Measurements from ENCODE around the gene CLCNKA.

The CLCNKA gene

GRCh38 chr1:16065269-16065576, 43.4 kb downstream of the CLCNKA start:
- Histone ChIP-seq H3K27me3 (ENCODE audit: control insufficient read depth, insufficient read depth, low read length) (no peaks in the 10 kb centered on the region), H3K36me3 (ENCODE audit: control insufficient read depth, insufficient read depth, low read length) (no peaks in the 10 kb centered on the region), H3K4me1 (ENCODE audit: control insufficient read depth, insufficient read depth, low read length) (peaks cover 7% of the 10 kb centered on the region; the same call in 1 of the 2 replicates), H3K9me3 (ENCODE audit: control insufficient read depth, insufficient read depth, low read length) (no peaks in the 10 kb centered on the region), H3K9ac (ENCODE audit: low read depth, low read length) (no peak overlapping the region), H3K4me3 (ENCODE audit: low read depth, low read length) (no peak overlapping the region), H3K27ac (ENCODE audit: low read depth, low read length) (no peak overlapping the region)

GRCh38 chr1:16066245-16066644, 44.4 kb downstream of the CLCNKA start:
- Histone ChIP-seq H3K27ac (ENCODE audit: low read depth, low read length) (no peak overlapping the region), H3K4me3 (ENCODE audit: low read depth, low read length) (no peak overlapping the region), H3K27me3 (ENCODE audit: control insufficient read depth, insufficient read depth, low read length) (0 out of 2 replicates have a peak, but pooled peaks cover 8% of the 10 kb centered on the region), H3K36me3 (ENCODE audit: control insufficient read depth, insufficient read depth, low read length) (no peaks in the 10 kb centered on the region), H3K9me3 (ENCODE audit: control insufficient read depth, insufficient read depth, low read length) (no peaks in the 10 kb centered on the region), H3K9ac (ENCODE audit: low read depth, low read length) (no peak overlapping the region), H3K4me1 (ENCODE audit: control insufficient read depth, insufficient read depth, low read length) (peaks cover 7% of the 10 kb centered on the region; the same call in 1 of the 2 replicates)

- no peak overlapping the region for H3K4me3 ChIP-seq (ENCODE audit: low read depth, low read length)
- H3K4me1 ChIP-seq (ENCODE audit: control insufficient read depth, insufficient read depth, low read length) = peaks cover 7% of the 10 kb centered on the region; the same call in 1 of the 2 replicates
- H3K27ac ChIP-seq (ENCODE audit: low read depth, low read length) = no peak overlapping the region
- peaks cover 15% of the 10 kb centered on the region for H3K27me3 ChIP-seq (ENCODE audit: control insufficient read depth, insufficient read depth, low read length)
- no peaks in the 10 kb centered on the region for H3K9me3 ChIP-seq (ENCODE audit: control insufficient read depth, insufficient read depth, low read length)
- H3K36me3 ChIP-seq (ENCODE audit: control insufficient read depth, insufficient read depth, low read length) = no peaks in the 10 kb centered on the region
- H3K9ac ChIP-seq (ENCODE audit: low read depth, low read length) = no peak overlapping the region
Observed at GRCh38 chr1:16067127-16067768, 45.4 kb downstream of the CLCNKA start.

- Histone ChIP-seq H3K9me3 (ENCODE audit: control insufficient read depth, insufficient read depth, low read length) (no peaks in the 10 kb centered on the region), H3K27ac (ENCODE audit: low read depth, low read length) (no peak overlapping the region), H3K4me3 (ENCODE audit: low read depth, low read length) (no peak overlapping the region), H3K4me1 (ENCODE audit: control insufficient read depth, insufficient read depth, low read length) (peaks cover 7% of the 10 kb centered on the region; the same call in 1 of the 2 replicates), H3K27me3 (ENCODE audit: control insufficient read depth, insufficient read depth, low read length) (peaks cover 21% of the 10 kb centered on the region), H3K36me3 (ENCODE audit: control insufficient read depth, insufficient read depth, low read length) (no peaks in the 10 kb centered on the region), H3K9ac (ENCODE audit: low read depth, low read length) (no peak overlapping the region)
Observed at GRCh38 chr1:16067933-16068332, 46.1 kb downstream of the CLCNKA start.

GRCh38 chr1:16068356-16069270, 46.8 kb downstream of the CLCNKA start:
- Histone ChIP-seq H3K36me3 (ENCODE audit: control insufficient read depth, insufficient read depth, low read length) (no peaks in the 10 kb centered on the region), H3K4me3 (ENCODE audit: low read depth, low read length) (no peak overlapping the region), H3K4me1 (ENCODE audit: control insufficient read depth, insufficient read depth, low read length) (peaks cover 7% of the 10 kb centered on the region; the same call in 1 of the 2 replicates), H3K27ac (ENCODE audit: low read depth, low read length) (no peak overlapping the region), H3K9me3 (ENCODE audit: control insufficient read depth, insufficient read depth, low read length) (no peaks in the 10 kb centered on the region), H3K27me3 (ENCODE audit: control insufficient read depth, insufficient read depth, low read length) (peaks cover 26% of the 10 kb centered on the region), H3K9ac (ENCODE audit: low read depth, low read length) (no peak overlapping the region)

- Histone ChIP-seq H3K27me3 (ENCODE audit: control insufficient read depth, insufficient read depth, low read length) (peaks cover 48% of the 10 kb centered on the region), H3K4me1 (ENCODE audit: control insufficient read depth, insufficient read depth, low read length) (no peaks in the 10 kb centered on the region), H3K36me3 (ENCODE audit: control insufficient read depth, insufficient read depth, low read length) (no peaks in the 10 kb centered on the region), H3K4me3 (ENCODE audit: low read depth, low read length) (no peak overlapping the region), H3K9me3 (ENCODE audit: control insufficient read depth, insufficient read depth, low read length) (no peaks in the 10 kb centered on the region), H3K27ac (ENCODE audit: low read depth, low read length) (no peak overlapping the region), H3K9ac (ENCODE audit: low read depth, low read length) (no peak overlapping the region)
Observed at GRCh38 chr1:16070640-16071355, 49.0 kb downstream of the CLCNKA start.

GRCh38 chr1:16071614-16072013, 49.8 kb downstream of the CLCNKA start:
- H3K36me3 ChIP-seq (ENCODE audit: control insufficient read depth, insufficient read depth, low read length) = no peaks in the 10 kb centered on the region
- no peak overlapping the region for H3K4me3 ChIP-seq (ENCODE audit: low read depth, low read length)
- H3K9me3 ChIP-seq (ENCODE audit: control insufficient read depth, insufficient read depth, low read length) = no peaks in the 10 kb centered on the region
- H3K4me1 ChIP-seq (ENCODE audit: control insufficient read depth, insufficient read depth, low read length) = no peaks in the 10 kb centered on the region
- H3K9ac ChIP-seq (ENCODE audit: low read depth, low read length) = no peak overlapping the region
- H3K27me3 ChIP-seq (ENCODE audit: control insufficient read depth, insufficient read depth, low read length) = peaks cover 56% of the 10 kb centered on the region
- H3K27ac ChIP-seq (ENCODE audit: low read depth, low read length) = no peak overlapping the region

- Histone ChIP-seq H3K27me3 (ENCODE audit: control insufficient read depth, insufficient read depth, low read length) (peaks cover 57% of the 10 kb centered on the region), H3K4me3 (ENCODE audit: low read depth, low read length) (no peak overlapping the region), H3K27ac (ENCODE audit: low read depth, low read length) (no peak overlapping the region), H3K36me3 (ENCODE audit: control insufficient read depth, insufficient read depth, low read length) (no peaks in the 10 kb centered on the region), H3K9me3 (ENCODE audit: control insufficient read depth, insufficient read depth, low read length) (no peaks in the 10 kb centered on the region), H3K4me1 (ENCODE audit: control insufficient read depth, insufficient read depth, low read length) (no peaks in the 10 kb centered on the region), H3K9ac (ENCODE audit: low read depth, low read length) (no peak overlapping the region)
Observed at GRCh38 chr1:16072095-16072494, 50.3 kb downstream of the CLCNKA start.

GRCh38 chr1:16072616-16073484, 51.0 kb downstream of the CLCNKA start:
- Histone ChIP-seq H3K36me3 (ENCODE audit: control insufficient read depth, insufficient read depth, low read length) (no peaks in the 10 kb centered on the region), H3K9me3 (ENCODE audit: control insufficient read depth, insufficient read depth, low read length) (no peaks in the 10 kb centered on the region), H3K4me3 (ENCODE audit: low read depth, low read length) (peak overlapping the region; percentile 54), H3K4me1 (ENCODE audit: control insufficient read depth, insufficient read depth, low read length) (no peaks in the 10 kb centered on the region), H3K27ac (ENCODE audit: low read depth, low read length) (no peak overlapping the region), H3K27me3 (ENCODE audit: control insufficient read depth, insufficient read depth, low read length) (peaks cover 57% of the 10 kb centered on the region), H3K9ac (ENCODE audit: low read depth, low read length) (no peak overlapping the region)

GRCh38 chr1:16073490-16074119, 51.8 kb downstream of the CLCNKA start, which contains the start of gene FAM131C:
Gene FAM131C (minus strand): TSS chr1:16073651. CDS start chr1:16073442, 209 bp downstream.
- H3K9me3 ChIP-seq (ENCODE audit: control insufficient read depth, insufficient read depth, low read length) = no peaks in the 10 kb centered on the region
- H3K4me1 ChIP-seq (ENCODE audit: control insufficient read depth, insufficient read depth, low read length) = no peaks in the 10 kb centered on the region
- H3K9ac ChIP-seq (ENCODE audit: low read depth, low read length) = no peak within 1 kb of the TSS
- peaks cover 57% of the 10 kb centered on the region for H3K27me3 ChIP-seq (ENCODE audit: control insufficient read depth, insufficient read depth, low read length)
- H3K27ac ChIP-seq (ENCODE audit: low read depth, low read length) = no peak within 1 kb of the TSS
- H3K4me3 ChIP-seq (ENCODE audit: low read depth, low read length) = peak within 1 kb of the TSS; percentile 54
- H3K36me3 ChIP-seq (ENCODE audit: control insufficient read depth, insufficient read depth, low read length) = no peaks in the 10 kb centered on the region

Measured in HUES48 (cell line).